K562 (cell line): Measurements from ENCODE around the gene RAPGEF5. TPM values are rescaled to one million over a fixed set of nuclear protein-coding genes. Genes with fewer than 3 reads are reported as not detected.

Experiments
- CHD2 ChIP-seq: IDR thresholded peaks from 2 replicates; pipeline ENCODE4 v1.6.1; 2011; ENCODE audit warnings: low read depth, low read length
- EZH2 ChIP-seq: IDR thresholded peaks from 2 replicates; pipeline ENCODE4 v1.6.1; 2012; ENCODE audit warnings: low read depth, mild to moderate bottlenecking, inconsistent platforms, low read length, borderline replicate concordance
- FOXJ3 ChIP-seq: sonication (generic); formaldehyde crosslinking; IDR thresholded peaks from 2 replicates; pipeline ENCODE4 v1.4.0; 2020; ENCODE audit warnings: mild to moderate bottlenecking, missing genetic modification reagents
- HOMEZ ChIP-seq: fragments of 250-450 bp; sonication (Bioruptor Pico); IDR thresholded peaks from 2 replicates; pipeline ENCODE4 v1.4.0; 2020; ENCODE audit warnings: mild to moderate bottlenecking, moderate library complexity
- MTA2 ChIP-seq: fragments of 450-650 bp; IDR thresholded peaks from 2 replicates; pipeline ENCODE4 v1.6.1; 2016; ENCODE audit warnings: low read depth
- POLR2G ChIP-seq: fragments of 200-400 bp; formaldehyde crosslinking; IDR thresholded peaks from 2 replicates; pipeline ENCODE4 v1.6.1; 2017; ENCODE audit warnings: low read depth, mild to moderate bottlenecking, antibody characterized with exemption, low read length, moderate library complexity
- POLR3A ChIP-seq: IDR thresholded peaks from 2 replicates; pipeline ENCODE4 v1.6.1; 2011; ENCODE audit warnings: borderline replicate concordance, mild to moderate bottlenecking, moderate library complexity; ENCODE audit not compliant: insufficient read length, insufficient read depth; ENCODE audit errors: extremely low read depth
- SIRT6 ChIP-seq: IDR thresholded peaks from one replicate; pipeline ENCODE4 v1.6.1; 2012; ENCODE audit warnings: low read depth, mild to moderate bottlenecking, control low read depth, inconsistent platforms, low read length, moderate library complexity
- TAF15 ChIP-seq: fragments of 200-400 bp; formaldehyde crosslinking; IDR thresholded peaks from 2 replicates; pipeline ENCODE4 v1.6.1; 2017; ENCODE audit warnings: mild to moderate bottlenecking, low read depth, low read length, moderate library complexity
- TGIF2 ChIP-seq: sonication (generic); formaldehyde crosslinking; IDR thresholded peaks from 2 replicates; pipeline ENCODE4 v1.8.1; 2022; ENCODE audit warnings: mild to moderate bottlenecking, missing genetic modification reagents, moderate library complexity
- ZNF146 ChIP-seq: IDR thresholded peaks from one replicate; pipeline ENCODE4 v1.6.1; 2018; ENCODE audit warnings: missing compliant biosample characterization; ENCODE audit not compliant: unreplicated experiment
- ZNF3 ChIP-seq: fragments of 250-450 bp; sonication (Bioruptor Pico); IDR thresholded peaks from 2 replicates; pipeline ENCODE4 v1.5.0; 2021; ENCODE audit warnings: mild to moderate bottlenecking, moderate library complexity
- ZNF384 ChIP-seq: IDR thresholded peaks from 2 replicates; pipeline ENCODE4 v1.6.1; 2012; ENCODE audit warnings: low read depth, low read length, improper control_type of control experiment
- polyA plus RNA-seq, 8 experiments: library from polyadenylated mRNA; depleted of rRNA in 4 of 8; stranded (reverse) in 5 of 8; unstranded in 3 of 8; fragments of >200 nt; fragmentation: Nextera tagmentation in 2 of 8; fragmentation: Illumina TruSeq in 1 of 8; extraction: Ambion mirVana in 2 of 8; extraction: Trizol in 1 of 8; gene quantifications; 2 replicates each; pipeline versions ENCODE4 v1.2.1 to v1.2.3, GENCODE V29; 2011 to 2014; ENCODE audit warnings: inconsistent platforms in 1 of 8, missing spikeins in 1 of 8
- total RNA-seq, 7 experiments: library from RNA; depleted of rRNA in 6 of 7; stranded (reverse); fragments of >200 nt in 6 of 7; fragmentation: Illumina TruSeq in 2 of 7; extraction: Trizol in 2 of 7; gene quantifications; 2 replicates each; pipeline versions ENCODE4 v1.2.1 to v1.2.3, GENCODE V29; 2011 to 2021; ENCODE audit warnings: low replicate concordance in 1 of 7
- TF ChIP-seq, protein P1 (sequence below): fragments of 150-350 bp; conservative IDR thresholded peaks from 2 replicates; pipeline ENCODE4 v1.6.1; 2014; ENCODE audit warnings: low read length
- TF ChIP-seq, protein P2 (sequence below): fragments of 250-450 bp; sonication (Bioruptor Pico); IDR thresholded peaks from 2 replicates; pipeline ENCODE4 v1.4.0; 2020

Gene RAPGEF5
- total and polyA plus RNA-seq, 9 of the 15 experiments (the other 6 are each of a cell fraction or from before 2014, with no cell fraction given): 0.39 to 2.0 (median 1.1) TPM

DNA sequence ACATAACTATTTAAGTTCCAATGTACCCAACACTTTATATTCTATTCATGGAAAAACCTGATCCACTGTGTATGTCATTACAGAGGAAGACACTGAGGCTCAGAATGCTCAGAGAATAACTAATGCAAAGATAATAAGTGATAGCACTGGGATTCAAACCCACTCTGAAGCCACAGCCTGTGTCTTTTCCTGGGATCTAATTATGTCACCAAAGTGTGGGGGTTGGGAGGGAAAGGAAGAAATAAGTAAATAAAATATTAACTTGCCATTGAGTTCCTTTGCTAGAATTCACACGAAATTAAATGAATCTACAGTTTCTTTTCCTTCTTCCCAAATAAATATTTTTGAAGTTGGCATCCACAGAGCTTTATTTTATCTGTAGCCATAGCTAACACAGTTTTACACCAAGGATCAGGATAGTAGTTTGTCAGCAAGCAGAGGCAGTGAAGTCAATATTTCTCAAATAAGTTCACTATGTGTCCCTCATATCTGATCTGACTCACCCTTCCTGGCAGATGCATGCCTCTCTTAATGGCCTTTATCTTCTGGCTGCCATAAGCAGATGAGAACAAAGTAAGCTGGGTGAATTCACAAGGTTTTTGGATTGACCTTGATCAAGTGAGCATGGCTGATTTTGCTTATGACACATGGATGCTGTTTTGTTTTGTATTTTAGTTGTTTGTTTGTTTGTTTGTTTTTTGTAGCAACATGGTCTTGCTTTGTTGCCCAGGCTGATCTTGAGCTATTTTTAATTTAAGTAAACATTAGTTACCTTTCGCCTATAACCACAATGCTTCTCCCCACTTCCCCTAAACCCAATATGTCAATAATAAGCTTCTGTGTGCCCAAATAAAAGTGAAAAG is 6.3 kb downstream of the RAPGEF5 start (continued):
- TF ChIP-seq CHD2 (no peak), HOMEZ (CRISPR knock-in tag) (no peak), TGIF2 (no peak), ZNF384 (no peak), ZNF3 (CRISPR knock-in tag) (no peak), MTA2 (peak; percentile 92), TAF15 (no peak), ZNF146 (no peak), EZH2 (no peak), FOXJ3 (no peak), POLR2G (no peak), SIRT6 (no peak), POLR3A (no peak)
- TF ChIP-seq, protein P1, sequence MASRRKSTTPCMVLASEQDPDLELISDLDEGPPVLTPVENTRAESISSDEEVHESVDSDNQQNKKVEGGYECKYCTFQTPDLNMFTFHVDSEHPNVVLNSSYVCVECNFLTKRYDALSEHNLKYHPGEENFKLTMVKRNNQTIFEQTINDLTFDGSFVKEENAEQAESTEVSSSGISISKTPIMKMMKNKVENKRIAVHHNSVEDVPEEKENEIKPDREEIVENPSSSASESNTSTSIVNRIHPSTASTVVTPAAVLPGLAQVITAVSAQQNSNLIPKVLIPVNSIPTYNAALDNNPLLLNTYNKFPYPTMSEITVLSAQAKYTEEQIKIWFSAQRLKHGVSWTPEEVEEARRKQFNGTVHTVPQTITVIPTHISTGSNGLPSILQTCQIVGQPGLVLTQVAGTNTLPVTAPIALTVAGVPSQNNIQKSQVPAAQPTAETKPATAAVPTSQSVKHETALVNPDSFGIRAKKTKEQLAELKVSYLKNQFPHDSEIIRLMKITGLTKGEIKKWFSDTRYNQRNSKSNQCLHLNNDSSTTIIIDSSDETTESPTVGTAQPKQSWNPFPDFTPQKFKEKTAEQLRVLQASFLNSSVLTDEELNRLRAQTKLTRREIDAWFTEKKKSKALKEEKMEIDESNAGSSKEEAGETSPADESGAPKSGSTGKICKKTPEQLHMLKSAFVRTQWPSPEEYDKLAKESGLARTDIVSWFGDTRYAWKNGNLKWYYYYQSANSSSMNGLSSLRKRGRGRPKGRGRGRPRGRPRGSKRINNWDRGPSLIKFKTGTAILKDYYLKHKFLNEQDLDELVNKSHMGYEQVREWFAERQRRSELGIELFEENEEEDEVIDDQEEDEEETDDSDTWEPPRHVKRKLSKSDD: no peak
- TF ChIP-seq, protein P2, sequence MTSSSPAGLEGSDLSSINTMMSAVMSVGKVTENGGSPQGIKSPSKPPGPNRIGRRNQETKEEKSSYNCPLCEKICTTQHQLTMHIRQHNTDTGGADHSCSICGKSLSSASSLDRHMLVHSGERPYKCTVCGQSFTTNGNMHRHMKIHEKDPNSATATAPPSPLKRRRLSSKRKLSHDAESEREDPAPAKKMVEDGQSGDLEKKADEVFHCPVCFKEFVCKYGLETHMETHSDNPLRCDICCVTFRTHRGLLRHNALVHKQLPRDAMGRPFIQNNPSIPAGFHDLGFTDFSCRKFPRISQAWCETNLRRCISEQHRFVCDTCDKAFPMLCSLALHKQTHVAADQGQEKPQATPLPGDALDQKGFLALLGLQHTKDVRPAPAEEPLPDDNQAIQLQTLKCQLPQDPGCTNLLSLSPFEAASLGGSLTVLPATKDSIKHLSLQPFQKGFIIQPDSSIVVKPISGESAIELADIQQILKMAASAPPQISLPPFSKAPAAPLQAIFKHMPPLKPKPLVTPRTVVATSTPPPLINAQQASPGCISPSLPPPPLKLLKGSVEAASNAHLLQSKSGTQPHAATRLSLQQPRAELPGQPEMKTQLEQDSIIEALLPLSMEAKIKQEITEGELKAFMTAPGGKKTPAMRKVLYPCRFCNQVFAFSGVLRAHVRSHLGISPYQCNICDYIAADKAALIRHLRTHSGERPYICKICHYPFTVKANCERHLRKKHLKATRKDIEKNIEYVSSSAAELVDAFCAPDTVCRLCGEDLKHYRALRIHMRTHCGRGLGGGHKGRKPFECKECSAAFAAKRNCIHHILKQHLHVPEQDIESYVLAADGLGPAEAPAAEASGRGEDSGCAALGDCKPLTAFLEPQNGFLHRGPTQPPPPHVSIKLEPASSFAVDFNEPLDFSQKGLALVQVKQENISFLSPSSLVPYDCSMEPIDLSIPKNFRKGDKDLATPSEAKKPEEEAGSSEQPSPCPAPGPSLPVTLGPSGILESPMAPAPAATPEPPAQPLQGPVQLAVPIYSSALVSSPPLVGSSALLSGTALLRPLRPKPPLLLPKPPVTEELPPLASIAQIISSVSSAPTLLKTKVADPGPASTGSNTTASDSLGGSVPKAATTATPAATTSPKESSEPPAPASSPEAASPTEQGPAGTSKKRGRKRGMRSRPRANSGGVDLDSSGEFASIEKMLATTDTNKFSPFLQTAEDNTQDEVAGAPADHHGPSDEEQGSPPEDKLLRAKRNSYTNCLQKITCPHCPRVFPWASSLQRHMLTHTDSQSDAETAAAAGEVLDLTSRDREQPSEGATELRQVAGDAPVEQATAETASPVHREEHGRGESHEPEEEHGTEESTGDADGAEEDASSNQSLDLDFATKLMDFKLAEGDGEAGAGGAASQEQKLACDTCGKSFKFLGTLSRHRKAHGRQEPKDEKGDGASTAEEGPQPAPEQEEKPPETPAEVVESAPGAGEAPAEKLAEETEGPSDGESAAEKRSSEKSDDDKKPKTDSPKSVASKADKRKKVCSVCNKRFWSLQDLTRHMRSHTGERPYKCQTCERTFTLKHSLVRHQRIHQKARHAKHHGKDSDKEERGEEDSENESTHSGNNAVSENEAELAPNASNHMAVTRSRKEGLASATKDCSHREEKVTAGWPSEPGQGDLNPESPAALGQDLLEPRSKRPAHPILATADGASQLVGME: no peak
